ENCODE measurements around the gene ACVR1B.

Gene ACVR1B

GRCh38 chr12:51951199-51951842 lies at the start of gene ACVR1B:
ACVR1B (plus strand) TSS chr12:51951699; CDS start chr12:51951744, 45 bp downstream.
- peaks cover 39% of the 10 kb centered on the region for H3K4me1 Mint-ChIP-seq (ENCODE audit: low read depth)

GRCh38 chr12:51901881-51902280 lies 49.6 kb upstream of the ACVR1B start:
- H3K36me3 Mint-ChIP-seq (ENCODE audit: low read depth), result no peaks in the 10 kb centered on the region
- no peak overlapping the region for H3K4me3 Mint-ChIP-seq
- no peaks in the 10 kb centered on the region for H3K9me3 Mint-ChIP-seq
- peaks cover 12% of the 10 kb centered on the region for H3K27me3 Mint-ChIP-seq
- H3K4me1 Mint-ChIP-seq (ENCODE audit: low read depth), result no peaks in the 10 kb centered on the region
- H3K27ac Mint-ChIP-seq, result no peak overlapping the region

More at GRCh38 chr12:51951199-51951842, at the start of gene ACVR1B:
- peaks cover 12% of the 10 kb centered on the region for H3K27me3 Mint-ChIP-seq
- H3K36me3 Mint-ChIP-seq (ENCODE audit: low read depth), result no peaks in the 10 kb centered on the region
- H3K27ac Mint-ChIP-seq, result peak within 1 kb of the TSS; percentile 75
- H3K9me3 Mint-ChIP-seq, result no peaks in the 10 kb centered on the region
- H3K4me3 Mint-ChIP-seq, result peak within 1 kb of the TSS; percentile 89

- H3K36me3 Mint-ChIP-seq (ENCODE audit: low read depth), result no peaks in the 10 kb centered on the region
- H3K4me1 Mint-ChIP-seq (ENCODE audit: low read depth), result peaks cover 4% of the 10 kb centered on the region
- H3K27ac Mint-ChIP-seq, result no peak overlapping the region
- H3K4me3 Mint-ChIP-seq, result no peak overlapping the region
- H3K27me3 Mint-ChIP-seq, result peaks cover 34% of the 10 kb centered on the region
- no peaks in the 10 kb centered on the region for H3K9me3 Mint-ChIP-seq
Observed at GRCh38 chr12:51904951-51905470, 46.5 kb upstream of the ACVR1B start.

GRCh38 chr12:51905471-51906429 lies 45.7 kb upstream of the ACVR1B start:
- H3K4me3 Mint-ChIP-seq, result no peak overlapping the region
- H3K9me3 Mint-ChIP-seq, result no peaks in the 10 kb centered on the region
- H3K36me3 Mint-ChIP-seq (ENCODE audit: low read depth), result no peaks in the 10 kb centered on the region
- peaks cover 34% of the 10 kb centered on the region for H3K27me3 Mint-ChIP-seq
- no peak overlapping the region for H3K27ac Mint-ChIP-seq
- H3K4me1 Mint-ChIP-seq (ENCODE audit: low read depth), result peaks cover 4% of the 10 kb centered on the region

GRCh38 chr12:51906430-51907082 lies 44.9 kb upstream of the ACVR1B start:
- no peak overlapping the region for H3K4me3 Mint-ChIP-seq
- no peak overlapping the region for H3K27ac Mint-ChIP-seq
- no peaks in the 10 kb centered on the region for H3K9me3 Mint-ChIP-seq
- H3K36me3 Mint-ChIP-seq (ENCODE audit: low read depth), result no peaks in the 10 kb centered on the region
- peaks cover 4% of the 10 kb centered on the region for H3K4me1 Mint-ChIP-seq (ENCODE audit: low read depth)
- peaks cover 40% of the 10 kb centered on the region for H3K27me3 Mint-ChIP-seq

- peaks cover 42% of the 10 kb centered on the region for H3K27me3 Mint-ChIP-seq
- no peaks in the 10 kb centered on the region for H3K36me3 Mint-ChIP-seq (ENCODE audit: low read depth)
- H3K27ac Mint-ChIP-seq, result no peak within 1 kb of the TSS
- no peaks in the 10 kb centered on the region for H3K9me3 Mint-ChIP-seq
- H3K4me1 Mint-ChIP-seq (ENCODE audit: low read depth), result peaks cover 4% of the 10 kb centered on the region
- H3K4me3 Mint-ChIP-seq, result no peak within 1 kb of the TSS
Observed at GRCh38 chr12:51907083-51907855, 44.2 kb upstream of the ACVR1B start, which contains the start of gene ACVRL1. ACVRL1 (plus strand) TSS chr12:51907504; CDS start chr12:51912475, 4,971 bp downstream.

GRCh38 chr12:51907856-51908425 lies 43.6 kb upstream of the ACVR1B start:
- Mint-ChIP-seq H3K4me3 (no peak overlapping the region), H3K27me3 (peaks cover 42% of the 10 kb centered on the region), H3K36me3 (ENCODE audit: low read depth) (no peaks in the 10 kb centered on the region), H3K4me1 (ENCODE audit: low read depth) (peaks cover 4% of the 10 kb centered on the region), H3K9me3 (no peaks in the 10 kb centered on the region), H3K27ac (no peak overlapping the region)

- peaks cover 4% of the 10 kb centered on the region for H3K4me1 Mint-ChIP-seq (ENCODE audit: low read depth)
Observed at GRCh38 chr12:51908876-51909592, 42.5 kb upstream of the ACVR1B start.

GRCh38 chr12:51910168-51910567 lies 41.3 kb upstream of the ACVR1B start:
- H3K27me3 Mint-ChIP-seq, result peaks cover 40% of the 10 kb centered on the region
- H3K27ac Mint-ChIP-seq, result no peak overlapping the region
- H3K4me1 Mint-ChIP-seq (ENCODE audit: low read depth), result peaks cover 4% of the 10 kb centered on the region
- H3K9me3 Mint-ChIP-seq, result no peaks in the 10 kb centered on the region
- H3K4me3 Mint-ChIP-seq, result no peak overlapping the region
- H3K36me3 Mint-ChIP-seq (ENCODE audit: low read depth), result no peaks in the 10 kb centered on the region

More at GRCh38 chr12:51908876-51909592, 42.5 kb upstream of the ACVR1B start:
- Mint-ChIP-seq H3K27ac (no peak overlapping the region), H3K27me3 (peaks cover 42% of the 10 kb centered on the region), H3K36me3 (ENCODE audit: low read depth) (no peaks in the 10 kb centered on the region), H3K4me3 (no peak overlapping the region), H3K9me3 (no peaks in the 10 kb centered on the region)

GRCh38 chr12:51910691-51911090 lies 40.8 kb upstream of the ACVR1B start:
- Mint-ChIP-seq H3K4me3 (no peak overlapping the region), H3K27me3 (peaks cover 35% of the 10 kb centered on the region), H3K36me3 (ENCODE audit: low read depth) (no peaks in the 10 kb centered on the region), H3K9me3 (no peaks in the 10 kb centered on the region), H3K4me1 (ENCODE audit: low read depth) (peaks cover 4% of the 10 kb centered on the region), H3K27ac (no peak overlapping the region)

- Mint-ChIP-seq H3K4me3 (no peak overlapping the region), H3K36me3 (ENCODE audit: low read depth) (no peaks in the 10 kb centered on the region)
Observed at GRCh38 chr12:51911307-51911706, 40.2 kb upstream of the ACVR1B start.

GRCh38 chr12:51911788-51912711 lies 39.4 kb upstream of the ACVR1B start:
- Mint-ChIP-seq H3K36me3 (ENCODE audit: low read depth) (no peaks in the 10 kb centered on the region), H3K9me3 (no peaks in the 10 kb centered on the region), H3K4me3 (no peak overlapping the region), H3K4me1 (ENCODE audit: low read depth) (peaks cover 4% of the 10 kb centered on the region), H3K27me3 (peaks cover 29% of the 10 kb centered on the region), H3K27ac (no peak overlapping the region)

More at GRCh38 chr12:51911307-51911706, 40.2 kb upstream of the ACVR1B start:
- peaks cover 4% of the 10 kb centered on the region for H3K4me1 Mint-ChIP-seq (ENCODE audit: low read depth)
- no peaks in the 10 kb centered on the region for H3K9me3 Mint-ChIP-seq
- H3K27me3 Mint-ChIP-seq, result peaks cover 29% of the 10 kb centered on the region
- no peak overlapping the region for H3K27ac Mint-ChIP-seq
